ENCODE measurements around the gene KIAA0232.

GRCh38 chr4:6752486-6752829 is 30.1 kb upstream of the KIAA0232 start:
- no peak for TF ChIP-seq CTCF (conservative IDR thresholded peaks at IDR 0.05 in 1 of 2, IDR thresholded peaks at IDR 0.05 in 1 of 2; ENCODE audit: extremely low read depth in 1 of 2, insufficient read depth in 1 of 2, low read depth in 1 of 2, low read length in 2 of 2)
- TF ChIP-seq EZH2 (IDR thresholded peaks at IDR 0.05; ENCODE audit: borderline replicate concordance, low read length) = no peak

All from mammary epithelial cell (primary cell).